HepG2 (cell line): ENCODE measurements around the gene SLC25A11. TPM values are rescaled to one million over a fixed set of nuclear protein-coding genes. Genes with fewer than 3 reads are reported as not detected.

Experiments
- ETV5 ChIP-seq: IDR thresholded peaks from 2 replicates; pipeline ENCODE4 v1.6.1; 2018; ENCODE audit warnings: missing biosample characterization, missing genetic modification reagents, inconsistent platforms, borderline replicate concordance
- FOXO1 ChIP-seq: sonication (generic); formaldehyde crosslinking; IDR thresholded peaks from 2 replicates; pipeline ENCODE4 v1.4.0; 2020; ENCODE audit warnings: missing genetic modification reagents
- GFI1 ChIP-seq: sonication (generic); formaldehyde crosslinking; IDR thresholded peaks from 2 replicates; pipeline ENCODE4 v1.5.0; 2020; ENCODE audit warnings: missing genetic modification reagents, mild to moderate bottlenecking, borderline replicate concordance
- KMT2B ChIP-seq: IDR thresholded peaks from 2 replicates; pipeline ENCODE4 v1.6.1; 2016; ENCODE audit warnings: missing genetic modification reagents, missing compliant biosample characterization
- NCOA5 ChIP-seq: sonication (generic); formaldehyde crosslinking; IDR thresholded peaks from 2 replicates; pipeline ENCODE4 v1.4.0; 2020; ENCODE audit warnings: missing genetic modification reagents
- NFE2L2 ChIP-seq: fragments of 150-350 bp; IDR thresholded peaks from 2 replicates; pipeline ENCODE4 v1.6.1; 2014; ENCODE audit warnings: low read length
- NPAS2 ChIP-seq: sonication (generic); formaldehyde crosslinking; IDR thresholded peaks from 2 replicates; pipeline ENCODE4 v1.8.0; 2022; ENCODE audit warnings: mild to moderate bottlenecking, missing genetic modification reagents, borderline replicate concordance
- SIX4 ChIP-seq: sonication (generic); formaldehyde crosslinking; IDR thresholded peaks from 2 replicates; pipeline ENCODE4 v1.4.0; 2020; ENCODE audit warnings: missing genetic modification reagents
- TBL1XR1 ChIP-seq: fragments of 150-350 bp; IDR thresholded peaks from 2 replicates; pipeline ENCODE4 v1.6.1; 2014; ENCODE audit warnings: borderline replicate concordance, low read length; ENCODE audit not compliant: partially characterized antibody
- ZBTB1 ChIP-seq: sonication (generic); formaldehyde crosslinking; IDR thresholded peaks from 2 replicates; pipeline ENCODE4 v1.4.0; 2020; ENCODE audit warnings: missing genetic modification reagents, borderline replicate concordance
- ZFP36L2 ChIP-seq: sonication (generic); formaldehyde crosslinking; IDR thresholded peaks from 2 replicates; pipeline ENCODE4 v1.4.0; 2020; ENCODE audit warnings: missing genetic modification reagents
- ZNF260 ChIP-seq: sonication (generic); formaldehyde crosslinking; IDR thresholded peaks from 2 replicates; pipeline ENCODE4 v1.4.0; 2020; ENCODE audit warnings: missing genetic modification reagents, low read depth, mild to moderate bottlenecking, borderline replicate concordance
- ZNF446 ChIP-seq: sonication (generic); formaldehyde crosslinking; IDR thresholded peaks from 2 replicates; pipeline ENCODE4 v1.5.0; 2020; ENCODE audit warnings: mild to moderate bottlenecking, missing genetic modification reagents
- ZNF740 ChIP-seq: sonication (generic); formaldehyde crosslinking; IDR thresholded peaks from 2 replicates; pipeline ENCODE4 v1.4.0; 2020; ENCODE audit warnings: missing genetic modification reagents
- ZNF83 ChIP-seq: sonication (generic); formaldehyde crosslinking; IDR thresholded peaks from 2 replicates; pipeline ENCODE4 v1.4.0; 2020; ENCODE audit warnings: missing genetic modification reagents, mild to moderate bottlenecking, borderline replicate concordance
- ZSCAN5A ChIP-seq: sonication (generic); formaldehyde crosslinking; IDR thresholded peaks from 2 replicates; pipeline ENCODE4 v1.8.0; 2022; ENCODE audit warnings: mild to moderate bottlenecking, missing genetic modification reagents, borderline replicate concordance
- polyA plus RNA-seq, 8 experiments: library from polyadenylated mRNA; depleted of rRNA in 3 of 8; stranded (reverse) in 7 of 8; unstranded in 1 of 8; fragments of >200 nt; fragmentation: Illumina TruSeq in 4 of 8; extraction: Trizol in 4 of 8; gene quantifications; 2 replicates each; pipeline versions ENCODE4 v1.2.1 to v1.2.3, GENCODE V29; 2011 to 2016; ENCODE audit warnings: low read depth in 4 of 8, missing spikeins in 1 of 8, mixed read lengths in 1 of 8; ENCODE audit not compliant: insufficient read depth in 1 of 8
- total RNA-seq, 5 experiments: library from RNA; depleted of rRNA; stranded (reverse); fragments of >200 nt; fragmentation: Illumina TruSeq; extraction: Trizol; gene quantifications; 2 replicates each; pipeline ENCODE4 v1.2.3, GENCODE V29; 2016; ENCODE audit warnings: low read depth in 1 of 5
- TF ChIP-seq, protein P1 (sequence below): sonication (generic); formaldehyde crosslinking; IDR thresholded peaks from 2 replicates; pipeline ENCODE4 v1.4.0; 2020; ENCODE audit warnings: missing genetic modification reagents
- TF ChIP-seq, protein P2 (sequence below): sonication (generic); formaldehyde crosslinking; IDR thresholded peaks from 2 replicates; pipeline ENCODE4 v1.9.0; 2021; ENCODE audit warnings: missing genetic modification reagents, borderline replicate concordance

SLC25A11 gene
- total and polyA plus RNA-seq, 2 of the 13 experiments (the other 11 are each of a cell fraction or from before 2014, with no cell fraction given): 35.4 to 47.2 TPM

- TF ChIP-seq TBL1XR1 (peak; percentile 10), SIX4 (CRISPR knock-in tag) (peak; percentile 26; the same call in 1 of the 2 replicates), ETV5 (CRISPR knock-in tag) (peak; percentile 7; the same call in 1 of the 2 replicates), ZNF446 (no peak), KMT2B (CRISPR knock-in tag) (0 out of 2 replicates have a peak, but pooled peaks have one; percentile 30), ZNF83 (CRISPR knock-in tag) (no peak), GFI1 (CRISPR knock-in tag) (no peak), NPAS2 (CRISPR knock-in tag) (no peak), FOXO1 (CRISPR knock-in tag) (no peak), ZFP36L2 (no peak), NFE2L2 (no peak), ZNF740 (CRISPR knock-in tag) (no peak; the same call in 1 of the 2 replicates), NCOA5 (CRISPR knock-in tag) (no peak), ZSCAN5A (CRISPR knock-in tag) (no peak), ZBTB1 (CRISPR knock-in tag) (no peak), ZNF260 (CRISPR knock-in tag) (no peak)
- TF ChIP-seq, protein P1, sequence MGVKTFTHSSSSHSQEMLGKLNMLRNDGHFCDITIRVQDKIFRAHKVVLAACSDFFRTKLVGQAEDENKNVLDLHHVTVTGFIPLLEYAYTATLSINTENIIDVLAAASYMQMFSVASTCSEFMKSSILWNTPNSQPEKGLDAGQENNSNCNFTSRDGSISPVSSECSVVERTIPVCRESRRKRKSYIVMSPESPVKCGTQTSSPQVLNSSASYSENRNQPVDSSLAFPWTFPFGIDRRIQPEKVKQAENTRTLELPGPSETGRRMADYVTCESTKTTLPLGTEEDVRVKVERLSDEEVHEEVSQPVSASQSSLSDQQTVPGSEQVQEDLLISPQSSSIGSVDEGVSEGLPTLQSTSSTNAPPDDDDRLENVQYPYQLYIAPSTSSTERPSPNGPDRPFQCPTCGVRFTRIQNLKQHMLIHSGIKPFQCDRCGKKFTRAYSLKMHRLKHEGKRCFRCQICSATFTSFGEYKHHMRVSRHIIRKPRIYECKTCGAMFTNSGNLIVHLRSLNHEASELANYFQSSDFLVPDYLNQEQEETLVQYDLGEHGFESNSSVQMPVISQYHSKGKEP: no peak
- TF ChIP-seq, protein P2, sequence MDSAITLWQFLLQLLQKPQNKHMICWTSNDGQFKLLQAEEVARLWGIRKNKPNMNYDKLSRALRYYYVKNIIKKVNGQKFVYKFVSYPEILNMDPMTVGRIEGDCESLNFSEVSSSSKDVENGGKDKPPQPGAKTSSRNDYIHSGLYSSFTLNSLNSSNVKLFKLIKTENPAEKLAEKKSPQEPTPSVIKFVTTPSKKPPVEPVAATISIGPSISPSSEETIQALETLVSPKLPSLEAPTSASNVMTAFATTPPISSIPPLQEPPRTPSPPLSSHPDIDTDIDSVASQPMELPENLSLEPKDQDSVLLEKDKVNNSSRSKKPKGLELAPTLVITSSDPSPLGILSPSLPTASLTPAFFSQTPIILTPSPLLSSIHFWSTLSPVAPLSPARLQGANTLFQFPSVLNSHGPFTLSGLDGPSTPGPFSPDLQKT (CRISPR knock-in tag): no peak
These were observed at the start of gene SLC25A11, which contains the start of gene RNF167 (continued) for GRCh38 chr17:4939796-4940554.
